ENCODE results near the gene DCC.

Gene DCC

GRCh38 chr18:52715421-52715820 is 375.4 kb downstream of the DCC start:
- no peak for DNase-seq

GRCh38 chr18:52715991-52716390 is 376.0 kb downstream of the DCC start:
- DNase-seq = no peak

- no peak for DNase-seq
Measured at GRCh38 chr18:52716973-52717372, 377.0 kb downstream of the DCC start.

- no peak for DNase-seq
Measured at GRCh38 chr18:52722904-52723303, 382.9 kb downstream of the DCC start.

- no peak for DNase-seq
Measured at GRCh38 chr18:52723550-52723970, 383.6 kb downstream of the DCC start.

GRCh38 chr18:52730972-52731619 is 391.1 kb downstream of the DCC start:
- no peak for DNase-seq

GRCh38 chr18:52738946-52739345 is 398.9 kb downstream of the DCC start:
- DNase-seq = no peak

- no peak for DNase-seq
Measured at GRCh38 chr18:52746986-52747385, 407.0 kb downstream of the DCC start.

- no peak for DNase-seq
Measured at GRCh38 chr18:52747869-52748268, 407.9 kb downstream of the DCC start.

GRCh38 chr18:52748343-52748742 is 408.3 kb downstream of the DCC start:
- DNase-seq = no peak

- no peak for DNase-seq
Measured at GRCh38 chr18:52749542-52749941, 409.5 kb downstream of the DCC start.

GRCh38 chr18:52750995-52751394 is 411.0 kb downstream of the DCC start:
- no peak for DNase-seq

- DNase-seq = peak; percentile 56
Measured at GRCh38 chr18:52764316-52764715, 424.3 kb downstream of the DCC start.

- DNase-seq = no peak
Measured at GRCh38 chr18:52766002-52766545, 426.1 kb downstream of the DCC start.

- no peak for DNase-seq
Measured at GRCh38 chr18:52781113-52781512, 441.1 kb downstream of the DCC start.

GRCh38 chr18:52791321-52791720 is 451.3 kb downstream of the DCC start:
- DNase-seq = no peak

GRCh38 chr18:52812834-52813233 is 472.8 kb downstream of the DCC start:
- DNase-seq = no peak

- no peak for DNase-seq
Measured at GRCh38 chr18:52813635-52814416, 473.8 kb downstream of the DCC start.

GRCh38 chr18:52815651-52816050 is 475.7 kb downstream of the DCC start:
- DNase-seq = no peak

- DNase-seq = no peak
Measured at GRCh38 chr18:52816121-52816520, 476.1 kb downstream of the DCC start.

- DNase-seq = no peak
Measured at GRCh38 chr18:52822160-52822559, 482.2 kb downstream of the DCC start.

- no peak for DNase-seq
Measured at GRCh38 chr18:52824126-52824525, 484.1 kb downstream of the DCC start.

- no peak for DNase-seq
Measured at GRCh38 chr18:52826994-52827393, 487.0 kb downstream of the DCC start.

- no peak for DNase-seq
Measured at GRCh38 chr18:52829320-52829719, 489.3 kb downstream of the DCC start.

Measured in NCI-H2171 (cell line).